GM21367 (cell line): ENCODE results near the gene CCDC85A.

Experiments
- ATAC-seq: cut with Tn5 transposase; IDR thresholded peaks from one replicate; pipeline ENCODE4 v1.9.1; 2021; ENCODE audit not compliant: unreplicated experiment

Gene CCDC85A

GRCh38 chr2:56234241-56234640 lies 50.5 kb downstream of the CCDC85A start:
- ATAC-seq = no peak

GRCh38 chr2:56239030-56239429 lies 55.2 kb downstream of the CCDC85A start:
- ATAC-seq = no peak

GRCh38 chr2:56239437-56239836 lies 55.6 kb downstream of the CCDC85A start:
- ATAC-seq = no peak

GRCh38 chr2:56240210-56240609 lies 56.4 kb downstream of the CCDC85A start:
- ATAC-seq = no peak

GRCh38 chr2:56244506-56244905 lies 60.7 kb downstream of the CCDC85A start:
- no peak for ATAC-seq

- no peak for ATAC-seq
Measured at GRCh38 chr2:56244911-56245530, 61.2 kb downstream of the CCDC85A start.

- no peak for ATAC-seq
Measured at GRCh38 chr2:56248965-56249742, 65.4 kb downstream of the CCDC85A start.

- ATAC-seq = no peak
Measured at GRCh38 chr2:56250153-56250729, 66.5 kb downstream of the CCDC85A start.

- no peak for ATAC-seq
Measured at GRCh38 chr2:56260415-56260814, 76.6 kb downstream of the CCDC85A start.

- ATAC-seq = no peak
Measured at GRCh38 chr2:56262241-56262640, 78.5 kb downstream of the CCDC85A start.

- no peak for ATAC-seq
Measured at GRCh38 chr2:56263876-56264275, 80.1 kb downstream of the CCDC85A start.

GRCh38 chr2:56266761-56267414 lies 83.1 kb downstream of the CCDC85A start:
- no peak for ATAC-seq

- ATAC-seq = no peak
Measured at GRCh38 chr2:56267415-56267788, 83.6 kb downstream of the CCDC85A start.

- ATAC-seq = no peak
Measured at GRCh38 chr2:56268856-56269255, 85.1 kb downstream of the CCDC85A start.

- ATAC-seq = no peak
Measured at GRCh38 chr2:56271275-56271674, 87.5 kb downstream of the CCDC85A start.

GRCh38 chr2:56285224-56285623 lies 101.4 kb downstream of the CCDC85A start:
- ATAC-seq = no peak

- ATAC-seq = peak; percentile 58
Measured at GRCh38 chr2:56286936-56287335, 103.1 kb downstream of the CCDC85A start.

GRCh38 chr2:56287508-56287907 lies 103.7 kb downstream of the CCDC85A start:
- no peak for ATAC-seq

GRCh38 chr2:56287974-56288373 lies 104.2 kb downstream of the CCDC85A start:
- ATAC-seq = no peak

- ATAC-seq = no peak
Measured at GRCh38 chr2:56288838-56289580, 105.2 kb downstream of the CCDC85A start.

GRCh38 chr2:56291711-56292110 lies 107.9 kb downstream of the CCDC85A start:
- ATAC-seq = no peak
